Thyroid gland (tissue), 4 donors: ENCODE data around the gene ZIC4. TPM values are rescaled to one million over a fixed set of nuclear protein-coding genes. Genes with fewer than 3 reads are reported as not detected.

ENCODE experiments used
- DNase-seq, 2 donors: peaks; one replicate each; pipeline ENCODE4 v3.0.0-alpha.2; 2019
- H3K27ac ChIP-seq, 3 donors: fragments of 200-600 bp; sonication (generic); 1 replicate in 2 of 3; 2 replicates in 1 of 3; pipeline ENCODE4 v1.5.1; 2016 to 2019; ENCODE audit warnings: mild to moderate bottlenecking in 1 of 3, moderate library complexity in 1 of 3
- H3K27me3 ChIP-seq: fragments of 200-600 bp; sonication (generic); one replicate; pipeline ENCODE4 v1.5.1; 2019
- H3K36me3 ChIP-seq, 2 donors: fragments of 200-600 bp; sonication (generic); one replicate each; pipeline ENCODE4 v1.5.1; 2016 to 2019
- H3K4me1 ChIP-seq, 2 donors: fragments of 200-600 bp; sonication (generic); one replicate each; pipeline ENCODE4 v1.5.1; 2017 to 2019
- H3K4me3 ChIP-seq, 3 donors: fragments of 200-600 bp; sonication (generic); replicated peaks in 1 of 3; 1 replicate in 2 of 3; 2 replicates in 1 of 3; pipeline ENCODE4 v1.5.1; 2016; ENCODE audit warnings: mild to moderate bottlenecking in 1 of 3
- H3K9me3 ChIP-seq: fragments of 200-600 bp; sonication (generic); one replicate; pipeline ENCODE4 v1.5.1; 2017
- CTCF ChIP-seq, 6 experiments: fragments of 200-600 bp in 3 of 6; fragments of 450-650 bp in 3 of 6; sonication (generic) in 3 of 6; IDR thresholded peaks; one replicate each; pipeline ENCODE4 v1.5.1; 2016 to 2019; ENCODE audit warnings: antibody characterized with exemption in 6 of 6, mild to moderate bottlenecking in 2 of 6, inconsistent platforms in 1 of 6, moderate library complexity in 1 of 6
- POLR2A ChIP-seq, 2 donors: fragments of 450-650 bp; IDR thresholded peaks; one replicate each; pipeline ENCODE4 v1.6.1; 2017; ENCODE audit warnings: antibody characterized with exemption in 2 of 2, mild to moderate bottlenecking in 2 of 2, moderate library complexity in 1 of 2
- WGBS, 2 donors: methylation state at CpG; one replicate each; pipeline ENCODE4 v1.1.5; 2017; 5-methylcytosine and 5-hydroxymethylcytosine counted together
- intact Hi-C: fragments of 100-400 bp; cut with DNase I; formaldehyde crosslinking; loops from one replicate; pipeline ENCODE4 v1.15.1; 2023
- total RNA-seq, 4 donors: library from RNA; depleted of rRNA; stranded (reverse); fragments of >200 nt; gene quantifications; one replicate each; pipeline ENCODE4 v1.2.3, GENCODE V29; 2016

The ZIC4 gene
- total RNA-seq, 4 donors from 2014 or later = not detected

GRCh38 chr3:147408188-147409100, 2.1 kb upstream of the ZIC4 start:
- no peaks in the 10 kb centered on the region for H3K9me3 ChIP-seq
- peaks cover 78% of the 10 kb centered on the region for H3K27me3 ChIP-seq
- intact Hi-C loops = no loop called here
- DNase-seq = no peak
- H3K27ac ChIP-seq = no peak overlapping the region
- no peaks in the 10 kb centered on the region for H3K36me3 ChIP-seq
- no peak overlapping the region for H3K4me3 ChIP-seq
- TF ChIP-seq POLR2A (IDR thresholded peaks at IDR 0.05) (no peak), CTCF (IDR thresholded peaks at IDR 0.05) (no peak)
- WGBS, 2 donors = 15 to 17% methylated on average over 28 of the region's 28 CpGs
- peaks cover 12 to 41% of the 10 kb centered on the region in 2 donors for H3K4me1 ChIP-seq

GRCh38 chr3:147407498-147408187, 1.3 kb upstream of the ZIC4 start:
- Histone ChIP-seq H3K9me3 (no peaks in the 10 kb centered on the region), H3K27me3 (peaks cover 74% of the 10 kb centered on the region), H3K4me3 (no peak overlapping the region), H3K27ac (no peak overlapping the region), H3K4me1 (peaks cover 12 to 33% of the 10 kb centered on the region in 2 donors), H3K36me3 (no peaks in the 10 kb centered on the region)
- WGBS, 2 donors = 15% methylated on average over 27 of the region's 27 CpGs
- TF ChIP-seq CTCF (IDR thresholded peaks at IDR 0.05) (no peak), POLR2A (IDR thresholded peaks at IDR 0.05) (no peak)
- DNase-seq = no peak
- intact Hi-C loops = no loop called here

GRCh38 chr3:147407114-147407497, 763 bp upstream of the ZIC4 start:
- no peak for DNase-seq
- H3K36me3 ChIP-seq = no peaks in the 10 kb centered on the region
- no peak for TF ChIP-seq CTCF (IDR thresholded peaks at IDR 0.05)
- TF ChIP-seq POLR2A (IDR thresholded peaks at IDR 0.05) = no peak
- no peak overlapping the region for H3K4me3 ChIP-seq
- H3K9me3 ChIP-seq = no peaks in the 10 kb centered on the region
- 9 to 12% methylated on average over 17 of the region's 17 CpGs for WGBS, 2 donors
- peaks cover 12 to 28% of the 10 kb centered on the region in 2 donors for H3K4me1 ChIP-seq
- H3K27me3 ChIP-seq = peaks cover 68% of the 10 kb centered on the region
- intact Hi-C loops = no loop called here
- H3K27ac ChIP-seq = no peak overlapping the region

- Histone ChIP-seq H3K27me3 (peaks cover 53% of the 10 kb centered on the region), H3K4me3 (no peak overlapping the region), H3K4me1 (peaks cover 6 to 20% of the 10 kb centered on the region in 2 donors), H3K27ac (no peak overlapping the region), H3K9me3 (no peaks in the 10 kb centered on the region), H3K36me3 (no peaks in the 10 kb centered on the region)
- DNase-seq = no peak
- intact Hi-C loops = no loop called here
- no peak for TF ChIP-seq POLR2A (IDR thresholded peaks at IDR 0.05)
- TF ChIP-seq CTCF (IDR thresholded peaks at IDR 0.05) = no peak
- WGBS, 2 donors = 7 to 10% methylated on average over 13 to 27 of the region's 27 CpGs
Observed at GRCh38 chr3:147405231-147406027, 914 bp downstream of the ZIC4 start.
